Endothelial cell of umbilical vein (primary cell): Measurements from ENCODE around the gene PGS1. TPM values are rescaled to one million over a fixed set of nuclear protein-coding genes. Genes with fewer than 3 reads are reported as not detected.

ENCODE experiments used
- BruUV-seq: library from RNA; stranded (reverse); fragments of 400-500 nt; replicated peaks from 2 replicates; lab custom pipeline; 2021; lab: Mats Ljungman, UMichigan
- CTCF ChIA-PET: fragments of 300-600, 350-600 bp; sonication (Branson Sonifier 250); formaldehyde crosslinking; loops from one replicate; lab custom pipeline; 2021; ENCODE audit warnings: antibody characterized with exemption, inconsistent platforms; lab: Charles Lee
- POLR2A ChIA-PET: fragments of 300-600, 350-600 bp; sonication (Branson Sonifier 250); formaldehyde crosslinking; loops from one replicate; lab custom pipeline; 2021; ENCODE audit warnings: antibody characterized with exemption, inconsistent platforms; lab: Charles Lee
- DNase-seq: peaks from one replicate; pipeline ENCODE4 v3.0.0-alpha.2; 2011; ENCODE audit warnings: low read depth, low spot score
- FAIRE-seq: peaks from 2 replicates; lab custom pipeline; 2011; peaks lifted over from hg19 to GRCh38; lab: Jason Lieb, UNC
- H2AFZ ChIP-seq: 2 replicates; pipeline ENCODE4 v1.6.0; 2012; ENCODE audit warnings: low read depth, low read length, control low read depth, inconsistent platforms
- H3K27ac ChIP-seq: 2 replicates; pipeline ENCODE4 v1.5.1; 2011; ENCODE audit warnings: low read depth, mild to moderate bottlenecking, control low read depth, low read length, moderate library complexity; ENCODE audit not compliant: insufficient read depth
- H3K27me3 ChIP-seq, 2 experiments: 2 replicates each; pipeline versions ENCODE4 v1.6.0 to v1.6.1; 2011; ENCODE audit warnings: low read length in 2 of 2, mixed read lengths in 1 of 2; ENCODE audit not compliant: control insufficient read depth in 2 of 2, insufficient read depth in 2 of 2
- H3K36me3 ChIP-seq, 2 experiments: 2 replicates in 1 of 2; 3 replicates in 1 of 2; pipeline ENCODE4 v1.5.1; 2011; ENCODE audit warnings: low read length in 2 of 2, mild to moderate bottlenecking in 1 of 2, moderate library complexity in 1 of 2; ENCODE audit not compliant: control insufficient read depth in 2 of 2, insufficient read depth in 2 of 2; ENCODE audit errors: extremely low read depth in 1 of 2
- H3K4me1 ChIP-seq: 3 replicates; pipeline ENCODE4 v1.5.1; 2011; ENCODE audit warnings: mild to moderate bottlenecking, low read length; ENCODE audit not compliant: control insufficient read depth, insufficient read depth; ENCODE audit errors: extremely low read depth
- H3K4me2 ChIP-seq: 2 replicates; pipeline ENCODE4 v1.6.1; 2011; ENCODE audit warnings: low read length, control low read depth, mixed read lengths; ENCODE audit not compliant: insufficient read depth
- H3K4me3 ChIP-seq, 3 experiments: fragments of 200-600 bp in 1 of 3; sonication (generic), shearing (Covaris generic) in 1 of 3; replicated peaks in 1 of 3; 2 replicates each; pipeline ENCODE4 v1.5.1; 2011 to 2016; ENCODE audit warnings: control low read depth in 3 of 3, low read length in 3 of 3, mild to moderate bottlenecking in 2 of 3, inconsistent platforms in 1 of 3, low read depth in 1 of 3, moderate library complexity in 1 of 3; ENCODE audit not compliant: insufficient read depth in 1 of 3
- H3K79me2 ChIP-seq: 2 replicates; pipeline ENCODE4 v1.6.0; 2012; ENCODE audit warnings: low read length, inconsistent platforms; ENCODE audit not compliant: control insufficient read depth, insufficient read depth
- H3K9ac ChIP-seq: replicated peaks from 2 replicates; pipeline ENCODE3; 2011; ENCODE audit warnings: low read length, control low read depth; ENCODE audit not compliant: insufficient read depth; ENCODE audit errors: extremely low read depth
- H3K9me1 ChIP-seq: replicated peaks from 3 replicates; pipeline ENCODE4 v1.6.0; 2011; ENCODE audit warnings: mild to moderate bottlenecking, low read length; ENCODE audit not compliant: control insufficient read depth, insufficient read depth; ENCODE audit errors: extremely low read depth
- H3K9me3 ChIP-seq: replicated peaks from 2 replicates; pipeline ENCODE4 v1.5.1; 2012; ENCODE audit warnings: low read length, inconsistent platforms; ENCODE audit not compliant: control insufficient read depth, insufficient read depth
- H4K20me1 ChIP-seq: replicated peaks from 2 replicates; pipeline ENCODE3; 2011; ENCODE audit warnings: mild to moderate bottlenecking, low read length; ENCODE audit not compliant: control insufficient read depth, insufficient read depth; ENCODE audit errors: extremely low read depth
- CTCF ChIP-seq, 2 donors: IDR thresholded peaks; 1 replicate in 1 of 2; 2 replicates in 1 of 2; pipeline ENCODE4 v1.5.1; 2011; ENCODE audit warnings: low read length in 2 of 2, mild to moderate bottlenecking in 2 of 2, moderate library complexity in 2 of 2, control low read depth in 1 of 2, inconsistent platforms in 1 of 2, low read depth in 1 of 2; ENCODE audit not compliant: insufficient read depth in 1 of 2; ENCODE audit errors: extremely low read depth in 1 of 2
- EZH2 ChIP-seq: IDR thresholded peaks from 2 replicates; pipeline ENCODE4 v1.6.1; 2012; ENCODE audit warnings: borderline replicate concordance, low read depth, mild to moderate bottlenecking, moderate library complexity, low read length, inconsistent platforms; ENCODE audit not compliant: severe bottlenecking
- FOS ChIP-seq: IDR thresholded peaks from 2 replicates; pipeline ENCODE4 v1.6.1; 2011; ENCODE audit warnings: mild to moderate bottlenecking, low read length, moderate library complexity, borderline replicate concordance; ENCODE audit not compliant: insufficient read depth
- GATA2 ChIP-seq: IDR thresholded peaks from 2 replicates; pipeline ENCODE4 v1.7.0; 2011; ENCODE audit warnings: low read depth, mild to moderate bottlenecking, moderate library complexity, mixed read lengths, low read length; ENCODE audit not compliant: insufficient read length, insufficient read depth
- JUN ChIP-seq: IDR thresholded peaks from 2 replicates; pipeline ENCODE4 v1.6.1; 2011; ENCODE audit warnings: borderline replicate concordance, low read depth; ENCODE audit not compliant: insufficient read length, insufficient read depth
- MAX ChIP-seq: IDR thresholded peaks from 2 replicates; pipeline ENCODE4 v1.6.1; 2011; ENCODE audit not compliant: insufficient read depth, insufficient read length
- MYC ChIP-seq: IDR thresholded peaks from one replicate; pipeline ENCODE4 v1.6.1; 2011; ENCODE audit warnings: mild to moderate bottlenecking, low read depth, low read length
- POLR2A ChIP-seq: IDR thresholded peaks from 2 replicates; pipeline ENCODE4 v1.6.1; 2012; ENCODE audit warnings: low read depth, mild to moderate bottlenecking, control low read depth, low read length
- POLR2AphosphoS5 ChIP-seq: IDR thresholded peaks from 2 replicates; pipeline ENCODE4 v1.6.1; 2012; ENCODE audit warnings: low read depth, mild to moderate bottlenecking, control low read depth, low read length, moderate library complexity; ENCODE audit not compliant: insufficient read depth
- dilution Hi-C: fragments of 300-500 bp; cut with MboI; formaldehyde crosslinking; loops from one replicate; pipeline ENCODE4 v1.15.0; 2019; ENCODE audit warnings: low sequenced_read_pairs; ENCODE audit not compliant: extremely low pct_ligation_motif_present
- intact Hi-C: fragments of 100-400 bp; cut with micrococcal nuclease; formaldehyde crosslinking; loops from one replicate; pipeline ENCODE4 v1.10.0; 2022
- polyA plus RNA-seq, 4 experiments: library from polyadenylated mRNA; depleted of rRNA in 3 of 4; stranded (reverse) in 3 of 4; unstranded in 1 of 4; fragments of >200 nt; gene quantifications; 2 replicates each; pipeline versions ENCODE4 v1.2.1 to v1.2.3, GENCODE V29; 2011 to 2012; ENCODE audit warnings: missing spikeins in 1 of 4
- total RNA-seq: library from RNA; stranded (reverse); gene quantifications from 2 replicates; pipeline ENCODE4 v1.2.3, GENCODE V29; 2021

The PGS1 gene
- total and polyA plus RNA-seq, 2 donors (not counting 3 experiments of a cell fraction or from before 2014, with no cell fraction given), result 50.8 to 66.0 TPM

GRCh38 chr17:78359321-78359996, 19.0 kb upstream of the PGS1 start:
- BruUV-seq, result TSS peak; percentile 44
- ChIA-PET POLR2A (interaction anchor here (0.8 to 2.3 kb wide), 14 partner anchors 15 to 108 kb away, joined by 3 to 12 read pairs (median 4); no protein-coding TSS in a partner anchor), CTCF (interaction anchor here (0.6 to 5.7 kb wide), 14 partner anchors 16 to 109 kb away, joined by 3 to 184 read pairs (median 14); no protein-coding TSS in a partner anchor)
- dilution Hi-C loops, result no loop called here
- intact Hi-C loops, result no loop called here
- Histone ChIP-seq H3K4me3 (peak overlapping the region; percentile 48 to 63 (median 54)), H3K9me1 (no peaks in the 10 kb centered on the region), H3K36me3 (peaks cover 3 to 9% of the 10 kb centered on the region in 2 experiments), H3K27me3 (no peaks in the 10 kb centered on the region), H3K9ac (peak overlapping the region; percentile 92), H3K4me2 (peak overlapping the region; percentile 75), H2AFZ (peak overlapping the region; percentile 37), H3K79me2 (peaks cover 24% of the 10 kb centered on the region), H3K4me1 (peaks cover 34% of the 10 kb centered on the region), H4K20me1 (no peaks in the 10 kb centered on the region), H3K9me3 (no peaks in the 10 kb centered on the region), H3K27ac (peak overlapping the region; percentile 84)
- TF ChIP-seq FOS (no peak), POLR2A (no peak), EZH2 (no peak), JUN (no peak), MAX (no peak), POLR2AphosphoS5 (no peak), GATA2 (no peak), CTCF (IDR thresholded peaks at IDR 0.05; ENCODE audit: extremely low read depth in 1 of 2, insufficient read depth in 1 of 2, low read depth in 1 of 2, low read length in 2 of 2) (no peak), MYC (no peak)
- FAIRE-seq, result peak; percentile 56
- DNase-seq, result peak; percentile 35
